ENCODE data around the gene PRUNE2.

GRCh38 chr9:76926324-76926741 is 20.4 kb upstream of the PRUNE2 start:
- TF ChIP-seq CTCF (IDR thresholded peaks at IDR 0.05; ENCODE audit: insufficient read depth, low read length): no peak
- TF ChIP-seq REST (IDR thresholded peaks at IDR 0.05; ENCODE audit: insufficient replicate concordance, low read depth): no peak
- no peak for TF ChIP-seq GABPA (IDR thresholded peaks at IDR 0.05; ENCODE audit: low read depth)
- TF ChIP-seq POLR2AphosphoS5 (IDR thresholded peaks at IDR 0.05; ENCODE audit: low read depth): no peak
- no peak for TF ChIP-seq SPI1 (IDR thresholded peaks at IDR 0.05; ENCODE audit: borderline replicate concordance, low read depth)

Measured in HL-60 (cell line).